GM21515 (cell line): ENCODE measurements around the gene FOXJ1.
"Not testable (repeated sequence)": the region's sequence is repeated elsewhere in the genome, so short reads cannot be mapped to it uniquely, and the experiment has no call there.

Experiments used
- ATAC-seq: cut with Tn5 transposase; IDR thresholded peaks from one replicate; pipeline ENCODE4 v1.9.1; 2021; ENCODE audit not compliant: unreplicated experiment

The FOXJ1 gene, protein sequence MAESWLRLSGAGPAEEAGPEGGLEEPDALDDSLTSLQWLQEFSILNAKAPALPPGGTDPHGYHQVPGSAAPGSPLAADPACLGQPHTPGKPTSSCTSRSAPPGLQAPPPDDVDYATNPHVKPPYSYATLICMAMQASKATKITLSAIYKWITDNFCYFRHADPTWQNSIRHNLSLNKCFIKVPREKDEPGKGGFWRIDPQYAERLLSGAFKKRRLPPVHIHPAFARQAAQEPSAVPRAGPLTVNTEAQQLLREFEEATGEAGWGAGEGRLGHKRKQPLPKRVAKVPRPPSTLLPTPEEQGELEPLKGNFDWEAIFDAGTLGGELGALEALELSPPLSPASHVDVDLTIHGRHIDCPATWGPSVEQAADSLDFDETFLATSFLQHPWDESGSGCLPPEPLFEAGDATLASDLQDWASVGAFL

DNA sequence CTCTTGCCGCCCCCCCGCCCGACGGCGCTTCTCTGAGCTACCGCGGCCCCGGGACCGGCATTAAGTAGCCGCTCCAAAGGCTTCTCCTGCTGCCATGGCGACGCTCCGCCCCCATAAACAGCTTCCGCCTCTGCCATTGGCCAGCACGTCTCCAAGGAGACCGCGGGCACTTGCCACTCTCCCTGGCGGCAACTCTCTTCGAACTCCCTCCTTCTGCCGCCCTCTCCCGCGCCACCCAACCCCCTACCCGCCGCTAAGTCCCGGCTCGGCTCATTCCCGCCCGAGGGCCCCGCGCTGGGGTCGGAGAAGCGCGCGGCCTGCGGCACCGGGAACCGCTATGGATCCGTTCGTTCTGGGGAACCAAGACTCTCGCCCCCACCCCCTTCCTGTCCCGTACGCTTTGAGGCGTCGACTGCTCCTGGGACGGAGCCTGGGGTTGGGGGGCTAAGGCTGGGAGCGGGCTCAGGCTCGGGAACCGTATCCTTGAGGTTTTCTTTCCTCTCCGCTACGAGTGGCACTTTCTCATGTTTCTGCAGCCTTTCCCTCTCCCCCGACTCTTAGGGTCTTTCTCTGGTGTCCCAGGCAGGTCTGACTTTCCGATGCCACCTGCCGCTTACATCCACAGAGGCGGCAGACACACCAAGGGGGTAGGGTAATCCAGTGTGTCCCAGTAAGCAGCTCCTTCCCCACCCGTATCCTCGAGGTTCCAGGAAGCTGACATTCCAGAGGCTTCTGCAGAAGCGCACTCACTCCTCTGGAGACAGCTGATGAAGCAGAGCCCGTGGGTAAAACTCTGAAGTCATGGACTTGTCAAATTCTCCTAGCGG lies at the start of gene FOXJ1:
Gene FOXJ1, minus strand, starts transcription at position 34 of the 827 bp plus-strand sequence. CDS start 850 bp downstream, outside the sequence.
- ATAC-seq: peak; percentile 66

DNA sequence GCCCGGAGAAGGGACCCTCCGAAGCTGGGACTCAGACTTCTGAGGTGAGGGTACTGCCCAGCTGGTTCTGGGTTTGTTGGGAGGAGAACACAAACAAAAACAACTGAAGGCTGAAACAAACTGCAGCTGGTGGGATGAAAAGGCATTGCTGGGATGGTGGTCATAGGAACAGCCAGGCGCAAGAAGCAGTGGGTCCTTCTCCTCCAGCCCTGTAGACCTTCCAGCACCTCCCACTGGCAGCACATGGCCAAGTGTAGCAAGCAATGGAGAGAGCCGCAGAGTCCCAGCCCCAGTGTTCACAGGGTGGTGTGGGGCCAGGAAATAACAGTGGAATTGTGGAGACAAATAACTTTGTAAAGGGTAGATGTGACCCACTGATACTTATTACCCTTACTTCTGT lies 48.7 kb upstream of the FOXJ1 start:
- ATAC-seq: no peak

DNA sequence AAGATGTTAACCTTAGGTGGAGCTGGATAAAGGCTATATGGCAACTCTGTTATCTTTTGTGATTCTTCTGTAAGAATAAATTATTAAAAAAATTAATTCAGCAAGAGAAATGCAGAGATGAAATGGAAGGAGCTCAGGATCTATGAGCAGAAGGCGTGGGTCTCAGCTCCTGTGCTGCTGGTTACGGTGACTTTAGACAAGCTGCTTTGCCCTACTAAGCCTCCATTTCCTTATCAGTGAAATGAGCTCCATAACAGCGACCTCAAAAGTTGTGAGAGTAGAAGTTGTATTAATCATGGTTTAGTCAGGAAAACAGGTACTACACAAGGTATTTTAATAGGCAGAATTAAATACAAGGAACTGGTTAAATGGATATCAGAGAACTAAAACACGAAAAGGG lies 48.2 kb upstream of the FOXJ1 start:
- no peak for ATAC-seq

DNA sequence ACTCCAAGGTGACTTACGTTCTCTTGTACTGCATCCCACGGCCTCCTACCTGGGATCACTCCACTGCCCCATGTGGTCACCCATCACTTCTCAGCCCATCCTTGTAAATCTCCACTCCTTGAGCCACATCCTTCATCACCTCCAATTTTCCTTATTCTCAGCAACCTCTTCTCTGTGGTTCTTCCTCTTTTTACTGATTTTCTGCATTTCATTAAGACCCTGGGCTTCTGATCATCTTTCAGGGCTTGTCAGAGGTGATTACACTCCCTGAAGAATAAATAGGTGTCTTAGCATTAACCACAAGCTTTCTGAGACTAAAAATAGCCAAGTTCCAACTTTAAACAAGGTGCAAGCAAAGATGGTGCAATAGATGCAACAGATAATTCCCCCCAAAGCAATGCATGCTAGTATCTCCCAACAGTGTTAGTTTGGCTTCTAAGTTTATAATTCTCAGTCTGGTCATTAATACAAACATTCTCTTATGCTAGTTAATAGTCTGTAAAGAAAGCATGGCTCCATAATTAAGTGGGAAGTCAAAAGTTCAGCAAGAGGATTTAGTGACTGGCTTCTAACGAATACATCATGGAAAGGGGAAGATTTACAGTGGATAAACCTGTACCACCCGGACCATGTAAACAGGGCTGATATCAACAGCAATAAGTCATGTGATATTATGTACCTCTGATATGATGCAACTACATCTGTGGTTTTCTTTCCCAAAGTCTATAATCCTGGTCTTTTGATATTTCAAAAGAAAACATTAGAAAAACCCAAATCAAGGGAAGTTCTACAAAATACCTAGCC lies 47.4 kb upstream of the FOXJ1 start:
- ATAC-seq: no peak

DNA sequence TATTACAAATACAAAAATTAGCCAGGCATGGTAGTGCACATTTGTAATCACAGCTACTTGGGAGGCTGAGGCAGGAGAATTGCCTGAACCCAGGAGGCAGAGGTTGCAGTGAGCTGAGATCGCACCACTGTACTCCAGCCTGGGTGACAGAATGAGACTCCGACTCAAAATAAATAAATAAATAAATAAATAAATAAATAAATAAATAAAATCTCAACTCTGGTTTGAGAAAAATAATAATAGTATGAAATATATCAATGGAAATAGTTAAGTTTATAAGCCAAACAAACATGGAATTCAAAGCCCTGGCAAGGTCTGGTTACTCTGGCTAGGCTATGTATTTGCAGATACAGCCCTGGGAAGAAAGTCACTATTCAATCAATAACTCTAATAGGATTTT lies 45.7 kb upstream of the FOXJ1 start:
- ATAC-seq: not testable (repeated sequence)

DNA sequence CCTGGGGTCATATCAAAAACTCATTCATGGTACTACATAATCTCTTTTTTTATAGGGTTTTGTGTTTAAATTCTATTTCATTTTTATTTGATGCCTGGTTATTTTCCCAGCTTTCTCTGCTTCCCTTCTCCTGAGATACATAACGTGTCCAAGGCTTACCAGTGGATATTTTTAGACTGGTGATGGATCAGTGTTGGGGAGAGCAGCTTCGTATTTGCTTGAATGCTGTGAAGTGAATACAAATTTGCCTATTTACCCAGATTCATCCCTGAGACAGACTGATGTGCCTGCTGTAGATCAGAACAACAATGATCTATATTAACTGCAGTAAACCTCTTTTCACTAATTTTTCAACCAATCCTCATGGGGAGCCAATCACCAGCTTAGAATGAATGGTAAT lies 43.2 kb upstream of the FOXJ1 start:
- ATAC-seq: no peak

DNA sequence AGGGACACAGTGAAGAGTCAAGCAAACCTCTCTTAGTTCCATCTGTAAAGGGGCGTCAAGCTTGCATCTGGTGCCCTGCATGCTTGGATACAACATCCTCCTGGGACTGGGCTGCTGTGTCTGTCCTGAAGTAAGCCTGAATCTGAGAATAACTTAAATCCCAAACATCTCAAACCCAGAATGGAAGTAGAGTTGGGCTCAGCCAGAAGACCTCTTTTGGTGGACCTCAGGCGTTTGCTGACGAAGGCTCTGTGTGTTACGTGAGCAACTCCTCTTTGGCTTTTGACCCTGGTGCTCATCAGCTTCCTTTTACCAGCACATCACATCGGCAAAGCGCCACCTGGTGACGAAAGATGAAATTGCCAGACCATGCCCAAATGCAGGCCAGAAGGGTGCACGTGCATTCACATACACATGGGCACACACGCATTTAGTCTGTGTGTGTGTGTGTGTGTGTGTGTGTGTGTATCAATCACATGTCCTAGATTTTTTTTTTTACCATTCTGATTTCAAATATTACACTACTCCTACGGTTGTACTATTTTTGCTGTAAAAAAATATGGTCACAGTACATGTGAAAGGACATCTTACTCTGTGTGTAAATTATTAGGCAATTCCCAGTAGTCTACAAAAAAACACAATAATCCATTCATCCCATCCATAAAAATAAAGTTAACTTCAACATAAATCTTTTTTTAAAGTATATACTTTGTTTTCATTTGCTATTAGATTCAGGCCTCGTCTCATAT lies 41.1 kb upstream of the FOXJ1 start:
- ATAC-seq: no peak

DNA sequence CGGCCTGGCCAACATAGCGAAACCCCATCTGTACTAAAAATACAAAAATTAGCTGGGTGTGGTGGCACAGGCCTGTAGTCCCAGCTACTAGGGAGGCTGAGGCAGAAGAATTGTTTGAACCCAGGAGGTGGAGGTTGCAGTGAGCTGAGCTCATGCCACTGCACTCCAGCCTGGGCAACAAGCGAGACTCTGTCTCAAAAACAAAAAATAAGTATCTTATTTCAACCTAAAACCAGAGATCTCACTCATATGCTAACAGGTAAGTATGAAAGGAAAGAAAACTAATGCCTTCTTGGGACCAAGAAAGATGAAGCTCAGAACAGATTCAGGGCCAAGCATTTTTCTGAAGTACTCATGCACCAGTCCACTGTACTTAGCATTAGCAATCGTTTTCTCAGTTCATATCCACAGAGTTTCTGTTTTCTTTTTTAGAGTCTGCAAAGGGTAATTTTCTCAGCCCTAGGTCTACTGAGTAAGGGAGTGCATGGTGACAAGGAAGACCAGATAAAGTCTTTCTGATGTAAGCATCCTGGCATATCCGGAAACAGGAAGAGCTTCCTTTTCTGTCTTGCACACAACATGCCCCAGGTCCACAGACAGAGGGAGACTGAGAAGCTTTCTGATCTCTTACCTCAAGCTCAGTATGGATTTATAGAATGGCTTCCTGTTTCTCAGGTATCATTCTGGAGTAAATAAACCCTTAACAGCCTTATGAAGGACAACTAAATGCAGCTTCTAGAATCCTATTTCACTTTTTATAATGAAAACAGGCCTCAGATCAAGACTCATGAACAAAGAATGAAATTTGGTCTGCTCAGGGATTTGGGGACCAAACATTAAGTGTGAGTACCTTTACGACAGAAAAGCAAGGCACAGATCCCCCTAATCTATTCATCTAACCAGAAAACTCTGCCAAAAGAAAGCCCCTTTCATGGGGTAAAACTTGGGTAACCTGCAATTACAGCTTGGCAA lies 38.7 kb upstream of the FOXJ1 start:
- ATAC-seq: no peak

DNA sequence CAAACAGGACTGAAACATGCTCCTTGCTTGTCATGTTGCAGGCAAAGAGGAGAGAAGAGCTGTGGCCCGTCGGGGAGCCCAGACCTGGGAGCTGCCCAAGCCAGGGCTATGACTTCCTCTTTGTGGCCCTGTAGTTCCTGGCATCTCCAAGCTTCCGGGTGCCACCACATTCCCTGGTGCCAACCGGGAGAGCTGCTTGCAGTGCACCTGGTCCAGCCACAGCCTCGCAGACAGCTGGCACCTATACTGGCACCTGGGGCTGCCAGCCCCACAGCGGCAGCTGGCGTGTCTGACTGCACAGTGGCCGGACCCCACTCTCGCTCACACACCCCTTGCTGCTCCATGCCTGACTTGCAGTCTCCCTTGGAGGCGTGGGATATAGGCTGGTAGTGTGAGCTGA lies 37.1 kb upstream of the FOXJ1 start:
- ATAC-seq: no peak

DNA sequence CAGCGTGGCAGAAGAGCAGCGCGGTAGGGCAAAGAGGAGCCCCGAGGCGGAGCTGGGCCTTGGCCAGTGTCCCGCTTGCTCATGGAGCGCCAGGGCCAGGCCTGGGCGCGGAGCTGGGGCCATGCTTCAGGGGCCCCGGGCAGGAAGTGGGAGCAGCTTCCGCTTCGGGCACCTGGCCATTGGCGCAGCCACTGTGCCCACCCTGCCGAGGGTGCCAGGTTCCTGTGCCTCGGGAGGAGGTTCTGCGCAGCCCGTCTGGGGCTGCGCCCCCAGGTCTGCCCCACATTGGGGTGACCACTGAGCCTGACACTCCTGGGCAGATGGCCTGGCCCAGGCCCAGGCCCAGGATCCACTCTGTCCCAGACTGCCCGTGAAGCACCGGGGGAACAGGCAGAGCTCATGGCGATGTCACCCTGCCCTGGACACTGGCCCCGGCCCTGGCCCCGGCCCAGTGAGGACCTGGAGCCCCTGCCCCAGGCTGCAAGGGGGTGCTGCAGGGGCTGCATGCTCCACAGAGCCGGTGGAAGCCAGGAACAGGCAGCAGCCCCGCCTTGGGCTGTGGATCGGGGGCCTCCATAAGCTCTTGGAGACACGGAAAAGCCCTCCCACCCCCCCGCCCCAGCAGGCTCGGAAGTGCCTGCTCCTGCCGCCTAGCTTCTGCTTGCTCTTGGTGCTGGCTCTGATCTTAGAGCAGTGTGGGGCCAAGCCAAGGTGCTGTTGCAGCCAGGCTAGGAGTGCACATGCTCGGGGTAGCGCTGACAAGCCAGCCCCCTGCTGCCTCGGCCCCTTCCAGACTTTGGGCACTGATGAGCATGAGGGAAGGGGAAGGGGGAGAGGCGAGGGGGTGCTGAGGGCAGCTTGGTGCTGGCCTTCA lies 35.9 kb upstream of the FOXJ1 start:
- ATAC-seq: no peak

DNA sequence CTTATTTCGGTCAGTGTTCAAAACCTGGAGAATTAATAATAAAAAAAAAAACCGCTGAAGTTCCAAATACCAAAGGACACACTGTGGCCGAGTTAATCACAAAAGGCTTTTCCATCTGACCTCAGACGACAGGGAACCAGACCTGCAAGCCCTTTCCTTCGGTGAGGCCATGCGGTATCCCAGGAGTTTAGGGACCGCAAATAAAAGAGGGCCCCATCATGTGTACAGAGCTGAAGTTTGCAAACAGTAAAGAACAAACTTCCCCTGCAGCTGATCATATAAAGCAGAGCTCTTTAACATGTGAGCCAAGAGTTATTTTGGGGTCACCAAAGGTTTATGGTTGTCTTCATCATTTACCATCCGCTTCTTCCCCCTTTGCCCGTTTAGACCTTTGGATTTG lies 33.0 kb upstream of the FOXJ1 start:
- ATAC-seq: no peak

DNA sequence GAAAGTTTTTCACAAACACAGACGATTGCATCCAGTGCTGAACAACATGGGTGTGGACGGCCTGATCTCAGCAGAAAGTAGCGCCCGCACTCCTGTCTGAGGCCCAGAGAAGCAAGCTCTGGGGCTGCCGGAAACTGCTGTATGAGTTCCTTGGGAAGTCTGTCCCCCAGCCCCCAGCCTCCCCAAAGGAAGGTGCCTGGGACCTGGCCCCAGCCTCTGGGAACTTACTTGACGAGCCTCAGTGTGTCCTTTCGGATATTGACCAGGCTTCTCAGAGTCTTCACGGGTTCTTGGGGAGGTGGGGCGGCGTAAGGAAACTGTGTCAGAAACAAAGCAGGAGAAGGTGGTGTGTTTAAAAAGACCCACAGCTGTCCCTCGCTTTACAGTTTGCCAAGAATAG lies 32.4 kb upstream of the FOXJ1 start:
- no peak for ATAC-seq

DNA sequence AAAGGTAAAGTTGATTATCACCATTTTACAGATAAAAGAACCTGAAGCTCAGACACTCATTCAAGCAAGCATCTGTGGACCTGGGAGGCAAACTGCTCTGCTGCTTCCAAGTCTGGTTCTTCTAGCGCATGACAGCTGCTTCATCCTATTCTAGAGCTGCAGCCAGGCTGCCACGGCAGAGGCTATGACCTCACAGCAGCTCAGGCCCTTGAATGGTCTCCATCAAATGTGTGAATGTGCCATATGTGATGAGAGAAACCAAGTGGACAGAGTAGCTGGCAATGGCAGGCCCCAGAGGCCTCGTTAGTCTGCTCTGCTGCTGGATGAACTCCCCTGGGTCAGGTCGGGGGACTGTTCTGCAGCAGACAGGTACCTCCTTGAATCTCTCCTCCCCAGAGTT lies 30.7 kb upstream of the FOXJ1 start:
- ATAC-seq: no peak

DNA sequence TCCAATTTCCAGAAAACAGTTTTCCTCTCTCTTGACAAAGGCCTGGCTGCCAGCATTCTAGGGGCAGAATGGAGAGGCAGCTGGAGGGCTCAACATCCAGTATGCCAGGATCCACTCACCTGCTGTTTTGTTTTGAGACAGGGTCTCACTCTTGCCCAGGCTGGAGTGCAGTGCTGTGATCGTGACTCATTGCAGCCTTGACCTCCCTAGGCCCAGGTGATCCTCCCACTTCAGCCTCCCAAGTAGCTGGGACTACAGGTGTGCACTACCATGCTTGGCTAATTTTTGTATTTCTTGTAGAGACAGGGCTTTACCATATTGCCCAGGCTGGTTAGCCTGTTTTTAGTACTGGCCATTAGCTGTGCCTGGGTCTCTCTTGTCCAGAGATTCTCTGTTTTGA lies 29.1 kb upstream of the FOXJ1 start:
- no peak for ATAC-seq

DNA sequence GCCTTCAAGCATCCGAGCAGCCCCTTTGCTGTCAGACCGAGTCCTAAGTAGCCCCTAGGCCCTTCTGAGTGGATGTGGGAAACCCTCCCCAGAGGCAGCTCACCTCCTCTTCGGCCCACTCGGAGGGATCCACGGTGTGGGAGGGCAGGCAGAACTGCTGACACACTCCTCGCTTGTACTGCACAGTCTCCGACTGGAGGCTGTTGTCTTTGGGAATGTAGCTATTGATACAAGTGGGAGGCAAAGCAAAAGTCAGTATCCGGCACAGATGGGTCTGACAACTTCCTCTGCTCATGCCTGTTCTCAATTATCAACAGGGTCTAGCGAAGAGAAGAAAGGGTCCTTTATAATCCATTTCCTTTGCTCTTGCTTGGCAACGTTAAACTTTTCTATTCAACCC lies 25.9 kb upstream of the FOXJ1 start:
- ATAC-seq: no peak

DNA sequence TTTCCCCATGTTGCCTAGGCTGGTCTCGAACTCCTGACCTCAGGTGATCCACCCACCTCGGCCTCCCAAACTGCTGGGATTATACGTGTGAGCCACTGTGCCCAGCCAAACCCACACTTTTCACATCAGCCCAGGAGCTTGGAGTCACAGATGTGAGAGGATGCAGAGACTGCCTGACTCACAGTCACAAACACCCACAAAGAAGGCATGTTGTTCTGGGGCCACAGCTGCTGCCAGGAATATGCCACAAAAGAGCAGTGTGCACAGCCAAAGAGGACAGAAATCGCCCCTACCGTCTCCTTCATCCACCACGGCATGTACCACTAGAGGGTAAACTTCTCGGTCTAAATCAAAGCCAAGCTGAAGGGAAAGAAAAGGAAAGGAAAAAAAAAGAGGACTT lies 25.1 kb upstream of the FOXJ1 start:
- ATAC-seq: no peak

DNA sequence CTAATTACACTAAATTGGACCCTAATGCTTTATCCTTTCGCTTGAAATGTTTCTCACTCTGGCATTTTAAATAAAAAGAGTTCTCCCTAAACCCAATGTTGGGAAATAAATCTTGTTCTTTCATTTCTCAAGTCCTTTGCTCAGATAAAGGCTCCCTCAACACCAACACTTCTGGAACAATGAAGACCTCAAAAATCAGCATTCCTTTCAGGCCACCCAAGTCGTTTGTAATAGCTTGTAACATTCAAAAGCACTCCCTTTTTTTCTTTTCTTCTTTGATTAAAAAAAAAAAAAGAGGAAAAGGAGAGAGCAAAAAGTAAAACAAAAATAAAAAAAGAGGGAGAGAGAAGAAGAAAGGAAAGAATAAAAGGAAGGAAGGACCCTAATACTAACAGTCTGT lies 23.3 kb upstream of the FOXJ1 start:
- no peak for ATAC-seq

DNA sequence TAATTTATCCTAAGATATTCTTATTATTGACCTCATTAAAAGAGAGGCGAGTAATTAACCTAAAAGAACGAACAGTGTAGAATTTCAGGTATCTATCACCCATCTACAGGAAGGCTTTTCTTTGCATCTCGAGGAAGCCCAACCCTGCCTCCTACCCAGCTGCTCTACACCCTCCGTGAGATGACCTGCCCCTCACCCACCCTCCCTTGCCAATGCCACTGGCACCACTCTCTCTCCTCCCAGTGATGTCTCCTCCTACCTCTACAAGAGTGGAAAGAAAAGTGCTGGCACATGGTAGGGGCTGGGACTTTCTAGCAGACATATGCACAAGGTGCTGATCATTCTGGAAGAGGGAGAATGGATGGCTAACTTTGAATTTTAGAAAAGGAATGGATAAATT lies 22.9 kb upstream of the FOXJ1 start:
- no peak for ATAC-seq
